Astrocyte of the hippocampus (primary cell): ENCODE results near the gene CENPO.

ENCODE experiments used
- DNase-seq: peaks from one replicate; pipeline ENCODE4 v3.0.0; 2011; ENCODE audit warnings: low read depth, low spot score

CENPO gene

GRCh38 chr2:24859968-24860600, 66.9 kb downstream of the CENPO start:
- DNase-seq: no peak

GRCh38 chr2:24860631-24861030, 67.4 kb downstream of the CENPO start:
- no peak for DNase-seq

GRCh38 chr2:24861500-24861899, 68.3 kb downstream of the CENPO start:
- DNase-seq: no peak

GRCh38 chr2:24863641-24864040, 70.4 kb downstream of the CENPO start:
- no peak for DNase-seq

GRCh38 chr2:24866946-24867345, 73.7 kb downstream of the CENPO start:
- no peak for DNase-seq

GRCh38 chr2:24870440-24870839, 77.2 kb downstream of the CENPO start:
- no peak for DNase-seq

GRCh38 chr2:24870891-24871705, 77.9 kb downstream of the CENPO start:
- DNase-seq: no peak

GRCh38 chr2:24871852-24872333, 78.7 kb downstream of the CENPO start:
- no peak for DNase-seq
